ENCODE measurements around the gene GOLGA1.
"Not testable (repeated sequence)": the region's sequence is repeated elsewhere in the genome, so short reads cannot be mapped to it uniquely, and the experiment has no call there.

Gene GOLGA1

GRCh38 chr9:124940894-124941678, at the start of gene GOLGA1:
Gene GOLGA1, minus strand, starts transcription at chr9:124941083. Its CDS starts 2,372 bp downstream, at chr9:124938711.
- peak; percentile 98 for DNase-seq

GRCh38 chr9:124983698-124984097, 42.8 kb upstream of the GOLGA1 start:
- DNase-seq, result no peak

- DNase-seq, result no peak
Observed at GRCh38 chr9:124980431-124980830, 39.5 kb upstream of the GOLGA1 start.

GRCh38 chr9:124975131-124975530, 34.2 kb upstream of the GOLGA1 start:
- DNase-seq, result no peak

- no peak for DNase-seq
Observed at GRCh38 chr9:124973807-124974206, 32.9 kb upstream of the GOLGA1 start.

GRCh38 chr9:124972241-124972770, 31.4 kb upstream of the GOLGA1 start:
- no peak for DNase-seq

GRCh38 chr9:124969401-124969800, 28.5 kb upstream of the GOLGA1 start:
- no peak for DNase-seq

- DNase-seq, result no peak
Observed at GRCh38 chr9:124968238-124968637, 27.4 kb upstream of the GOLGA1 start.

- DNase-seq, result not testable (repeated sequence)
Observed at GRCh38 chr9:124965775-124966568, 25.1 kb upstream of the GOLGA1 start.

GRCh38 chr9:124964604-124965003, 23.7 kb upstream of the GOLGA1 start:
- DNase-seq, result no peak

- no peak for DNase-seq
Observed at GRCh38 chr9:124964056-124964455, 23.2 kb upstream of the GOLGA1 start.

GRCh38 chr9:124960409-124960752, 19.5 kb upstream of the GOLGA1 start:
- no peak for DNase-seq

- not testable (repeated sequence) for DNase-seq
Observed at GRCh38 chr9:124959671-124960408, 19.0 kb upstream of the GOLGA1 start.

- DNase-seq, result no peak
Observed at GRCh38 chr9:124954255-124954654, 13.4 kb upstream of the GOLGA1 start.

GRCh38 chr9:124950050-124950718, 9.3 kb upstream of the GOLGA1 start:
- no peak for DNase-seq

- no peak for DNase-seq
Observed at GRCh38 chr9:124949387-124949786, 8.5 kb upstream of the GOLGA1 start.

- no peak for DNase-seq
Observed at GRCh38 chr9:124947727-124948391, 7.0 kb upstream of the GOLGA1 start.

GRCh38 chr9:124946167-124946566, 5.3 kb upstream of the GOLGA1 start:
- no peak for DNase-seq

- DNase-seq, result no peak
Observed at GRCh38 chr9:124941679-124942561, 1.0 kb upstream of the GOLGA1 start.

- DNase-seq, result no peak
Observed at GRCh38 chr9:124940521-124940893, 376 bp downstream of the GOLGA1 start.

- no peak for DNase-seq
Observed at GRCh38 chr9:124939944-124940343, 939 bp downstream of the GOLGA1 start.

Measured in retina (tissue), 1 donor.